SU-DHL-6 (cell line): ENCODE results near the gene NANOS2.

Source experiments
- CTCF ChIP-seq: fragments of 200-600 bp; sonication (generic); IDR thresholded peaks from one replicate; pipeline ENCODE4 v1.5.1; 2017; ENCODE audit warnings: antibody characterized with exemption, mild to moderate bottlenecking, low read length, moderate library complexity; ENCODE audit not compliant: insufficient read depth, poor library complexity, severe bottlenecking
- EZH2phosphoT487 ChIP-seq: fragments of 200-600 bp; sonication (generic), shearing (Covaris generic); conservative IDR thresholded peaks from 2 replicates; pipeline ENCODE4 v1.6.1; 2018; ENCODE audit warnings: mild to moderate bottlenecking, antibody characterized with exemption, low read length, moderate library complexity, mixed read lengths

GRCh38 chr19:45900738-45901431, 13.7 kb downstream of the NANOS2 start:
- TF ChIP-seq CTCF, result no peak
- TF ChIP-seq EZH2phosphoT487, result no peak
